H9 (cell line): Measurements from ENCODE around the gene COP1. TPM values are rescaled to one million over a fixed set of nuclear protein-coding genes. Genes with fewer than 3 reads are reported as not detected.

Experiments used
- DNase-seq: peaks from one replicate; pipeline ENCODE4 v3.0.0-alpha.2; 2017
- H2AFZ ChIP-seq: one replicate; pipeline ENCODE4 v1.6.1; 2013; ENCODE audit warnings: mild to moderate bottlenecking, low read length, control low read depth, moderate library complexity
- H2AK5ac ChIP-seq: 2 replicates; pipeline ENCODE4 v1.6.1; 2013; ENCODE audit warnings: low read length, control low read depth, mixed read lengths; ENCODE audit not compliant: insufficient read length
- H2BK120ac ChIP-seq: one replicate; pipeline ENCODE4 v1.6.1; 2013; ENCODE audit warnings: low read depth, mild to moderate bottlenecking, low read length, control low read depth, inconsistent platforms; ENCODE audit not compliant: poor library complexity, severe bottlenecking
- H2BK12ac ChIP-seq: 2 replicates; pipeline ENCODE4 v1.6.1; 2013; ENCODE audit warnings: low read length, control low read depth, mixed read lengths, low read depth; ENCODE audit not compliant: insufficient read length
- H2BK15ac ChIP-seq: 2 replicates; pipeline ENCODE4 v1.6.1; 2013; ENCODE audit warnings: low read depth, low read length, control low read depth
- H2BK20ac ChIP-seq: one replicate; pipeline ENCODE4 v1.6.1; 2013; ENCODE audit warnings: low read depth, mild to moderate bottlenecking, low read length, control low read depth, inconsistent platforms; ENCODE audit not compliant: poor library complexity, severe bottlenecking
- H2BK5ac ChIP-seq: 2 replicates; pipeline ENCODE4 v1.6.1; 2013; ENCODE audit warnings: low read length, control low read depth, mixed read lengths; ENCODE audit not compliant: insufficient read length
- H3K14ac ChIP-seq: 2 replicates; pipeline ENCODE4 v1.6.1; 2013; ENCODE audit warnings: low read length, control low read depth; ENCODE audit not compliant: insufficient read depth
- H3K18ac ChIP-seq: 2 replicates; pipeline ENCODE4 v1.6.1; 2013; ENCODE audit warnings: low read depth, mild to moderate bottlenecking, mixed read lengths, low read length, control low read depth; ENCODE audit not compliant: insufficient read length
- H3K23ac ChIP-seq: 2 replicates; pipeline ENCODE4 v1.6.1; 2013; ENCODE audit warnings: low read length, control low read depth, mixed read lengths, low read depth; ENCODE audit not compliant: insufficient read length
- H3K23me2 ChIP-seq: 2 replicates; pipeline ENCODE4 v1.6.1; 2013; ENCODE audit warnings: low read depth, mild to moderate bottlenecking, mixed read lengths, low read length, control low read depth; ENCODE audit not compliant: insufficient read length, poor library complexity, severe bottlenecking
- H3K27ac ChIP-seq: 2 replicates; pipeline ENCODE4 v1.5.1; 2013; ENCODE audit warnings: low read length, control low read depth, mixed read lengths, low read depth; ENCODE audit not compliant: insufficient read length
- H3K27me3 ChIP-seq: 2 replicates; pipeline ENCODE4 v1.6.1; 2013; ENCODE audit warnings: low read length, control low read depth, inconsistent platforms; ENCODE audit not compliant: insufficient read depth
- H3K4ac ChIP-seq: 2 replicates; pipeline ENCODE4 v1.6.1; 2013; ENCODE audit warnings: low read depth, mild to moderate bottlenecking, control low read depth, inconsistent platforms, low read length, moderate library complexity
- H3K4me1 ChIP-seq: 2 replicates; pipeline ENCODE4 v1.6.1; 2013; ENCODE audit warnings: low read length, control low read depth, inconsistent platforms; ENCODE audit not compliant: insufficient read depth
- H3K4me2 ChIP-seq: 2 replicates; pipeline ENCODE4 v1.6.1; 2013; ENCODE audit warnings: low read length, control low read depth, mixed read lengths; ENCODE audit not compliant: insufficient read length, insufficient read depth
- H3K56ac ChIP-seq: 2 replicates; pipeline ENCODE4 v1.6.1; 2013; ENCODE audit warnings: low read depth, mild to moderate bottlenecking, mixed read lengths, low read length, control low read depth; ENCODE audit not compliant: insufficient read length
- H3K79me1 ChIP-seq: 2 replicates; pipeline ENCODE4 v1.6.1; 2013; ENCODE audit warnings: low read depth, mild to moderate bottlenecking, moderate library complexity, low read length, control low read depth, inconsistent platforms; ENCODE audit not compliant: insufficient read depth, poor library complexity, severe bottlenecking
- H3K79me2 ChIP-seq: 2 replicates; pipeline ENCODE4 v1.6.1; 2013; ENCODE audit warnings: low read length, control low read depth, inconsistent platforms; ENCODE audit not compliant: insufficient read depth
- H3K9ac ChIP-seq: 2 replicates; pipeline ENCODE4 v1.6.1; 2013; ENCODE audit warnings: low read length, control low read depth, mixed read lengths; ENCODE audit not compliant: insufficient read length; ENCODE audit errors: extremely low read depth
- H3K9me3 ChIP-seq: one replicate; pipeline ENCODE4 v1.6.1; 2013; ENCODE audit warnings: low read depth, low read length, inconsistent platforms; ENCODE audit not compliant: control insufficient read depth
- H3T11ph ChIP-seq: one replicate; pipeline ENCODE4 v1.6.1; 2013; ENCODE audit warnings: mild to moderate bottlenecking, low read length, control low read depth, inconsistent platforms
- H4K20me1 ChIP-seq: one replicate; pipeline ENCODE4 v1.6.1; 2013; ENCODE audit not compliant: control insufficient read depth, insufficient read length, insufficient read depth
- H4K5ac ChIP-seq: 2 replicates; pipeline ENCODE4 v1.6.1; 2013; ENCODE audit warnings: low read depth, mild to moderate bottlenecking, mixed read lengths, low read length, control low read depth; ENCODE audit not compliant: insufficient read length
- H4K8ac ChIP-seq: replicated peaks from 2 replicates; pipeline ENCODE4 v1.6.1; 2013; ENCODE audit warnings: low read length, control low read depth, mixed read lengths, low read depth; ENCODE audit not compliant: insufficient read length
- H4K91ac ChIP-seq: 2 replicates; pipeline ENCODE4 v1.6.1; 2013; ENCODE audit warnings: low read depth, mild to moderate bottlenecking, moderate library complexity, mixed read lengths, low read length, control low read depth; ENCODE audit not compliant: insufficient read length
- H3K27ac Mint-ChIP-seq, 3 experiments: 2 replicates in 2 of 3; 3 replicates in 1 of 3; pipeline ENCODE4 v1.8.0; 2020 to 2021; ENCODE audit warnings: mixed read lengths in 3 of 3, mild to moderate bottlenecking in 1 of 3, moderate library complexity in 1 of 3
- H3K27me3 Mint-ChIP-seq: 2 replicates; pipeline ENCODE4 v1.8.0; 2021; ENCODE audit warnings: low read depth, mild to moderate bottlenecking, moderate library complexity, mixed read lengths
- H3K36me3 Mint-ChIP-seq, 3 experiments: 2 replicates in 2 of 3; 3 replicates in 1 of 3; pipeline ENCODE4 v1.8.0; 2020 to 2021; ENCODE audit warnings: low read depth in 3 of 3, mixed read lengths in 3 of 3; ENCODE audit not compliant: insufficient read depth in 1 of 3
- H3K4me1 Mint-ChIP-seq, 2 experiments: 2 replicates each; pipeline ENCODE4 v1.8.0; 2020; ENCODE audit warnings: mixed read lengths in 2 of 2
- H3K4me3 Mint-ChIP-seq, 2 experiments: 2 replicates in 1 of 2; 3 replicates in 1 of 2; pipeline ENCODE4 v1.8.0; 2020 to 2021; ENCODE audit warnings: mild to moderate bottlenecking in 2 of 2, mixed read lengths in 2 of 2, moderate library complexity in 1 of 2
- H3K9me3 Mint-ChIP-seq, 2 experiments: 2 replicates in 1 of 2; 3 replicates in 1 of 2; pipeline ENCODE4 v1.8.0; 2020; ENCODE audit warnings: mild to moderate bottlenecking in 2 of 2, mixed read lengths in 2 of 2, moderate library complexity in 1 of 2
- total RNA-seq: library from RNA; stranded (reverse); gene quantifications from 2 replicates; pipeline ENCODE4 v1.2.1, GENCODE V29; 2021
- TF ChIP-seq, protein P1 (sequence below): fragments of 200-600 bp; sonication (generic); conservative IDR thresholded peaks from 3 replicates; pipeline ENCODE4 v1.8.0; 2021; ENCODE audit warnings: antibody characterized with exemption, mild to moderate bottlenecking

Gene COP1
- total RNA-seq, 1 experiment from 2014 or later = 41.3 TPM

DNA sequence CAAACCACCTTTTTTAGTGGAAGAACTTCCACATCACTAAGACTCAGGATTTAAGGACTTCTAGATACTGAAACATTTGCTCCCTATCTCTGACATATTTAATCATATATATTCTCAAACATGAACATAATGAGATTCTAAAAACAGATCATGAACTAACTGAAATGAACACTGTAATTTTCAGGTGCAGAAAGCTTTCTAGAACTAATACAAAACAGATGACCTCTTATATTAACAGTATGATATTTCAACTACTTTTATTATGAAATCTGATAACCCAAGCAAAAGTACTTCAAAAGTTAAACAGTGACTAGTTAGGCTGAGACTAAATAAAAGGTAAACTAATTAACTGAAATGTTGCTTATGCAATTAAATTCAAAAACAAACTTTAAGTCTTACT lies 157.5 kb downstream of the COP1 start:
- H3K56ac ChIP-seq = no peak overlapping the region
- H2AK5ac ChIP-seq = no peak overlapping the region
- no peak overlapping the region for H2BK15ac ChIP-seq
- no peak overlapping the region for H3K23ac ChIP-seq
- H2AFZ ChIP-seq = no peak overlapping the region
- Mint-ChIP-seq H3K36me3 (no peaks in the 10 kb centered on the region), H3K9me3 (no peaks in the 10 kb centered on the region), H3K4me3 (no peak overlapping the region), H3K27ac (no peak overlapping the region), H3K27me3 (no peaks in the 10 kb centered on the region), H3K4me1 (no peaks in the 10 kb centered on the region)
- H3K23me2 ChIP-seq = no peaks in the 10 kb centered on the region
- H3K4me2 ChIP-seq = no peak overlapping the region
- DNase-seq = no peak
- H3K4me1 ChIP-seq = no peaks in the 10 kb centered on the region
- H3K27me3 ChIP-seq = no peaks in the 10 kb centered on the region
- no peak overlapping the region for H4K5ac ChIP-seq
- no peak overlapping the region for H4K8ac ChIP-seq
- H3K27ac ChIP-seq = no peak overlapping the region
- H3K18ac ChIP-seq = no peak overlapping the region
- no peak overlapping the region for H3K14ac ChIP-seq
- no peaks in the 10 kb centered on the region for H3K9me3 ChIP-seq
- H2BK120ac ChIP-seq = no peak overlapping the region
- TF ChIP-seq, protein P1, sequence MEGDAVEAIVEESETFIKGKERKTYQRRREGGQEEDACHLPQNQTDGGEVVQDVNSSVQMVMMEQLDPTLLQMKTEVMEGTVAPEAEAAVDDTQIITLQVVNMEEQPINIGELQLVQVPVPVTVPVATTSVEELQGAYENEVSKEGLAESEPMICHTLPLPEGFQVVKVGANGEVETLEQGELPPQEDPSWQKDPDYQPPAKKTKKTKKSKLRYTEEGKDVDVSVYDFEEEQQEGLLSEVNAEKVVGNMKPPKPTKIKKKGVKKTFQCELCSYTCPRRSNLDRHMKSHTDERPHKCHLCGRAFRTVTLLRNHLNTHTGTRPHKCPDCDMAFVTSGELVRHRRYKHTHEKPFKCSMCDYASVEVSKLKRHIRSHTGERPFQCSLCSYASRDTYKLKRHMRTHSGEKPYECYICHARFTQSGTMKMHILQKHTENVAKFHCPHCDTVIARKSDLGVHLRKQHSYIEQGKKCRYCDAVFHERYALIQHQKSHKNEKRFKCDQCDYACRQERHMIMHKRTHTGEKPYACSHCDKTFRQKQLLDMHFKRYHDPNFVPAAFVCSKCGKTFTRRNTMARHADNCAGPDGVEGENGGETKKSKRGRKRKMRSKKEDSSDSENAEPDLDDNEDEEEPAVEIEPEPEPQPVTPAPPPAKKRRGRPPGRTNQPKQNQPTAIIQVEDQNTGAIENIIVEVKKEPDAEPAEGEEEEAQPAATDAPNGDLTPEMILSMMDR = no peak
- no peak overlapping the region for H2BK12ac ChIP-seq
- no peaks in the 10 kb centered on the region for H3K79me1 ChIP-seq
- H4K20me1 ChIP-seq = no peaks in the 10 kb centered on the region
- no peaks in the 10 kb centered on the region for H3K79me2 ChIP-seq
- H3K9ac ChIP-seq = no peak overlapping the region
- H2BK20ac ChIP-seq = no peak overlapping the region
- no peak overlapping the region for H4K91ac ChIP-seq
- no peak overlapping the region for H3T11ph ChIP-seq
- no peak overlapping the region for H2BK5ac ChIP-seq
- no peak overlapping the region for H3K4ac ChIP-seq
